ENCODE measurements around the gene FOXK2. TPM values are rescaled to one million over a fixed set of nuclear protein-coding genes. Genes with fewer than 3 reads are reported as not detected.
A peak's percentile ranks its signal among the peaks of the same experiment; 100 is the strongest.

FOXK2 gene
- total and polyA plus RNA-seq, 4 donors: 23.4 to 59.8 (median 33.4) TPM

DNA sequence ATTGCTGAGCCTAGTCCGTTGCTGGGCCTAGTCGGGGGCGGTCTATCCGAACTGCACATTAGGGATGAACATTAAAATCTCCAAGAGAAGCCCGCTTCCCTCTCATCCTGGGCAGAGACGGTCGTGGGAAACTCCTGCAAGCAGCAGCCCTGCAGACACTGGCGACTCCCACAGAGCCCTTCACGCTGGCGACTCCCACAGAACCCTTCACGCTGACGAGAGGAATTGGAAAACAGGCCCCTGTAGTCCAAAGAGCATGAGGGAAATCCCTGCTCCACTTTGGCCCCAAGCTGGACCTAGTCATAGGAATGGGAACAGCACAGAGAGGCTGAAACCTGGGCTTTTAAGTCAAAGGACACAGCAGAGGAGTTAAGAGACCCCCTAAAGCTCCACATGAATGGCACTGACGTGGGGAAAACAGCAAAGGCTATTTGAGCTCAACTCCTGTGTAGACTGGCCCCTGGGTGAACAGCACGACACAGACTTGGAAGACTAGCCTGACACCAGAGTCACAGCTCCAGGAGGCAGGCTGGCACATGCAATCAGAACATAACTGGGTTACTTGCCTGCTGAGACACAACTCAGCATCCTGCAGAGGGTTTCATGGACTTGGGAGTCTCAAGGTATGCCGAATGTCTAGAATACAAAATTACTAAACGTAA, 86.5 kb downstream of the FOXK2 start:
- peaks cover 9 to 31% (median 18%) of the 10 kb centered on the region in 4 donors for H3K36me3 ChIP-seq (ENCODE audit: control insufficient read depth in 4 of 4, insufficient read depth in 4 of 4, low read length in 4 of 4)
- peak overlapping the region in 1 of 2 donors; percentile 71 for H3K27ac ChIP-seq (ENCODE audit: low read depth in 1 of 2, low read length in 1 of 2)
- DNase-seq (no peak), ATAC-seq (ENCODE audit: insufficient read depth, low FRiP score) (no peak)
- TF ChIP-seq, protein P1, sequence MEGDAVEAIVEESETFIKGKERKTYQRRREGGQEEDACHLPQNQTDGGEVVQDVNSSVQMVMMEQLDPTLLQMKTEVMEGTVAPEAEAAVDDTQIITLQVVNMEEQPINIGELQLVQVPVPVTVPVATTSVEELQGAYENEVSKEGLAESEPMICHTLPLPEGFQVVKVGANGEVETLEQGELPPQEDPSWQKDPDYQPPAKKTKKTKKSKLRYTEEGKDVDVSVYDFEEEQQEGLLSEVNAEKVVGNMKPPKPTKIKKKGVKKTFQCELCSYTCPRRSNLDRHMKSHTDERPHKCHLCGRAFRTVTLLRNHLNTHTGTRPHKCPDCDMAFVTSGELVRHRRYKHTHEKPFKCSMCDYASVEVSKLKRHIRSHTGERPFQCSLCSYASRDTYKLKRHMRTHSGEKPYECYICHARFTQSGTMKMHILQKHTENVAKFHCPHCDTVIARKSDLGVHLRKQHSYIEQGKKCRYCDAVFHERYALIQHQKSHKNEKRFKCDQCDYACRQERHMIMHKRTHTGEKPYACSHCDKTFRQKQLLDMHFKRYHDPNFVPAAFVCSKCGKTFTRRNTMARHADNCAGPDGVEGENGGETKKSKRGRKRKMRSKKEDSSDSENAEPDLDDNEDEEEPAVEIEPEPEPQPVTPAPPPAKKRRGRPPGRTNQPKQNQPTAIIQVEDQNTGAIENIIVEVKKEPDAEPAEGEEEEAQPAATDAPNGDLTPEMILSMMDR (IDR thresholded peaks at IDR 0.05; ENCODE audit: control extremely low read depth, extremely low read depth): no peak
- WGBS, 2 donors: 79 to 91% methylated on average over 16 of the region's 16 CpGs
- H3K27me3 ChIP-seq (ENCODE audit: control insufficient read depth in 3 of 3, insufficient read depth in 3 of 3, low read length in 2 of 3): no peaks in the 10 kb centered on the region
- no peak overlapping the region for H3K4me3 ChIP-seq
- H3K4me1 ChIP-seq (ENCODE audit: control insufficient read depth in 5 of 5, insufficient read depth in 5 of 5, low read length in 5 of 5): peaks cover 0 to 25% (median 8%) of the 10 kb centered on the region in 5 donors
- no peaks in the 10 kb centered on the region for H3K9me3 ChIP-seq (ENCODE audit: control insufficient read depth in 4 of 4, insufficient read depth in 3 of 4, low read length in 3 of 4)
- H3K9ac ChIP-seq (ENCODE audit: insufficient read depth in 1 of 2, low read length in 2 of 2): no peak overlapping the region

DNA sequence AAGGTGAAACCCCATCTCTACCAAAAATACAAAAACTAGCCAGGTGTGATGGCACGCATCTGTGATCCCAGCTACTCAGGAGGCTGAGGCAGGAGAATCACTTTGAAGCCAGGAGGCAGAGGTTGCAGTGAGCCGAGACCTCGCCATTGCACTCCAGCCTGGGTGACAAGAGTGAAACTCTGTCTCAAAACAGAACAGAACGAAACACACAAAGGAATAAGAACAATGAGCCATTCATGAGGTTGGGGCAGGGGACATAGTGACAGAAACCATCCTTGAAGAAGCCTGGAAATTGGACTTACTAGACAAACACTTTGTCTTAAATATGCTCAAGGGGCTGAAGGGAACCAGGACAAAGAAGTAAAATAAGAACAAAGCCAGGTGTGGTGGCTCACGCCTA, 89.3 kb downstream of the FOXK2 start:
- H3K27ac ChIP-seq (ENCODE audit: low read depth in 1 of 2, low read length in 1 of 2): no peak overlapping the region
- ATAC-seq (ENCODE audit: insufficient read depth, low FRiP score) (no peak), DNase-seq (no peak)
- H3K27me3 ChIP-seq (ENCODE audit: control insufficient read depth in 3 of 3, insufficient read depth in 3 of 3, low read length in 2 of 3): no peaks in the 10 kb centered on the region
- H3K4me3 ChIP-seq: no peak overlapping the region
- no peak overlapping the region for H3K9ac ChIP-seq (ENCODE audit: insufficient read depth in 1 of 2, low read length in 2 of 2)
- H3K9me3 ChIP-seq (ENCODE audit: control insufficient read depth in 4 of 4, insufficient read depth in 3 of 4, low read length in 3 of 4): no peaks in the 10 kb centered on the region
- H3K36me3 ChIP-seq (ENCODE audit: control insufficient read depth in 4 of 4, insufficient read depth in 4 of 4, low read length in 4 of 4): peaks cover 4 to 20% (median 8%) of the 10 kb centered on the region in 4 donors
- TF ChIP-seq, protein P1 (IDR thresholded peaks at IDR 0.05; ENCODE audit: control extremely low read depth, extremely low read depth): no peak
- 79 to 83% methylated on average over 5 of the region's 5 CpGs for WGBS, 2 donors
- H3K4me1 ChIP-seq (ENCODE audit: control insufficient read depth in 5 of 5, insufficient read depth in 5 of 5, low read length in 5 of 5): peaks cover 3 to 17% (median 11%) of the 10 kb centered on the region in 5 donors

DNA sequence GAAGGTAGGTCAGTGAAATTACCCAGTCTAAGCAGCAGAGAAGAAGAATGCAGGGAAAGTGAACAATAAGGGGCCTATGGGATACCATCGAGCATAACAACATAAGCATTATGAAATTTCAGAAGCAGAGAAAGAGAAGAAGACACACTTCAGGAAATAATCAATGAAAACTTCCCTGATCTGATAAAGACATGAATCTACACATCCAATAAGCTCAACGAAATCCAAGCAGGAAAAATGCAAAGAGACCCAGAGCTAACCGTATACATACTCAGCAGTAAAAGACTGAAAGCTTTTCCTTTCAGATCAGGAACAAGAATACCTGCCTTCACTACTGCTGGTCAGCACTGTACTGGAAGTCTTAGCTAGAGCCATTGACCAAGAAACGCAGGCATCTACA, 90.1 kb downstream of the FOXK2 start:
- no peaks in the 10 kb centered on the region for H3K27me3 ChIP-seq (ENCODE audit: control insufficient read depth in 3 of 3, insufficient read depth in 3 of 3, low read length in 2 of 3)
- H3K27ac ChIP-seq (ENCODE audit: low read depth in 1 of 2, low read length in 1 of 2): no peak overlapping the region
- no peak overlapping the region for H3K9ac ChIP-seq (ENCODE audit: insufficient read depth in 1 of 2, low read length in 2 of 2)
- ATAC-seq (ENCODE audit: insufficient read depth, low FRiP score) (no peak), DNase-seq (no peak)
- TF ChIP-seq, protein P1 (IDR thresholded peaks at IDR 0.05; ENCODE audit: control extremely low read depth, extremely low read depth): no peak
- no peak overlapping the region for H3K4me3 ChIP-seq
- H3K9me3 ChIP-seq (ENCODE audit: control insufficient read depth in 4 of 4, insufficient read depth in 3 of 4, low read length in 3 of 4): no peaks in the 10 kb centered on the region
- 70 to 77% methylated on average over 4 of the region's 4 CpGs for WGBS, 2 donors
- peaks cover 3 to 12% (median 5%) of the 10 kb centered on the region in 5 donors for H3K4me1 ChIP-seq (ENCODE audit: control insufficient read depth in 5 of 5, insufficient read depth in 5 of 5, low read length in 5 of 5)
- H3K36me3 ChIP-seq (ENCODE audit: control insufficient read depth in 4 of 4, insufficient read depth in 4 of 4, low read length in 4 of 4): peaks cover 0 to 16% (median 9%) of the 10 kb centered on the region in 4 donors

Data from lung (tissue), 12 donors.